ENCODE data around the gene PF4V1.

Gene PF4V1

DNA sequence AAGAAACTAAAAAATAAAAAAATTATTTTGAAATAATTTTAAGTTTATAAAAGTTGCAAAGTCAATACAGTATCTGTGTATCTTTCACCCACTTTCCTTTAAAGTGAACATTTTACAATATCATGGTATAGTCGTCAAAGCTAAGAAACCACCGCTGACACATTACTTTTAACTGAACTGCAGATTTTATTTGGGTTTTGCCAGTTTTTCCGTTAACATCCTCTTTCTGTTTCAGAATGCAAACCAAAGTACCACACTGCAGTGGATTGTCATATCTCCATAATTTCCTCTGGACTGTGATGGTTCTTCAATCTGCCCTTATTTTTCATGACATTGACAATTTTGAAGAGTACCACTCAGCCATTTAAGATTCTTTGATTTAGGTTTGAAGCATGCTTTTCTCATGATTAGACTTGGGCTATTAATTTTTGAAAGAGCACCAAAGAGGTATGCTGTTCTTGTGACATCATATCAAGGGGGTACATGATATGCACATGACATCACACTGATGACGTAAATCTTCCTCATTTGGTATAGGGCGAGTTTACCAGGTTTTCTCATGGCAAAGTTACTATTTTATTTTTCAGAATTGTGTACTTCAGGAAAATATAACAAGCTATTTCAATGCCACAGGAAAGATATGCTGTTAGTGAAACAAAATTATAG is 12.5 kb downstream of the PF4V1 start:
- H3K36me3 ChIP-seq (replicated peaks; ENCODE audit: low read depth, low read length), result no peaks in the 10 kb centered on the region
- H2AFZ ChIP-seq (ENCODE audit: low read depth, low read length), result no peak overlapping the region
- H3K4me1 ChIP-seq (ENCODE audit: low read length), result no peaks in the 10 kb centered on the region
- TF ChIP-seq EZH2phosphoT487 (IDR thresholded peaks at IDR 0.05; ENCODE audit: low read depth), result no peak
- TF ChIP-seq, protein P1, sequence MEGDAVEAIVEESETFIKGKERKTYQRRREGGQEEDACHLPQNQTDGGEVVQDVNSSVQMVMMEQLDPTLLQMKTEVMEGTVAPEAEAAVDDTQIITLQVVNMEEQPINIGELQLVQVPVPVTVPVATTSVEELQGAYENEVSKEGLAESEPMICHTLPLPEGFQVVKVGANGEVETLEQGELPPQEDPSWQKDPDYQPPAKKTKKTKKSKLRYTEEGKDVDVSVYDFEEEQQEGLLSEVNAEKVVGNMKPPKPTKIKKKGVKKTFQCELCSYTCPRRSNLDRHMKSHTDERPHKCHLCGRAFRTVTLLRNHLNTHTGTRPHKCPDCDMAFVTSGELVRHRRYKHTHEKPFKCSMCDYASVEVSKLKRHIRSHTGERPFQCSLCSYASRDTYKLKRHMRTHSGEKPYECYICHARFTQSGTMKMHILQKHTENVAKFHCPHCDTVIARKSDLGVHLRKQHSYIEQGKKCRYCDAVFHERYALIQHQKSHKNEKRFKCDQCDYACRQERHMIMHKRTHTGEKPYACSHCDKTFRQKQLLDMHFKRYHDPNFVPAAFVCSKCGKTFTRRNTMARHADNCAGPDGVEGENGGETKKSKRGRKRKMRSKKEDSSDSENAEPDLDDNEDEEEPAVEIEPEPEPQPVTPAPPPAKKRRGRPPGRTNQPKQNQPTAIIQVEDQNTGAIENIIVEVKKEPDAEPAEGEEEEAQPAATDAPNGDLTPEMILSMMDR (IDR thresholded peaks at IDR 0.05; ENCODE audit: low read depth, low read length), result no peak
- H3K9me3 ChIP-seq (ENCODE audit: insufficient read depth, low read length), result no peaks in the 10 kb centered on the region
- H3K9ac ChIP-seq (ENCODE audit: low read length), result no peak overlapping the region
- no peaks in the 10 kb centered on the region for H4K20me1 ChIP-seq (ENCODE audit: insufficient read depth, low read length)
- H3K4me2 ChIP-seq (ENCODE audit: low read length), result no peak overlapping the region
- peaks cover 5% of the 10 kb centered on the region; the same call in 1 of the 2 replicates for H3K27me3 ChIP-seq (ENCODE audit: low read depth, low read length)
- H3K4me3 ChIP-seq (ENCODE audit: low read length), result no peak overlapping the region
- H3K79me2 ChIP-seq (ENCODE audit: low read length), result no peaks in the 10 kb centered on the region
- H3K27ac ChIP-seq (ENCODE audit: low read length), result no peak overlapping the region

DNA sequence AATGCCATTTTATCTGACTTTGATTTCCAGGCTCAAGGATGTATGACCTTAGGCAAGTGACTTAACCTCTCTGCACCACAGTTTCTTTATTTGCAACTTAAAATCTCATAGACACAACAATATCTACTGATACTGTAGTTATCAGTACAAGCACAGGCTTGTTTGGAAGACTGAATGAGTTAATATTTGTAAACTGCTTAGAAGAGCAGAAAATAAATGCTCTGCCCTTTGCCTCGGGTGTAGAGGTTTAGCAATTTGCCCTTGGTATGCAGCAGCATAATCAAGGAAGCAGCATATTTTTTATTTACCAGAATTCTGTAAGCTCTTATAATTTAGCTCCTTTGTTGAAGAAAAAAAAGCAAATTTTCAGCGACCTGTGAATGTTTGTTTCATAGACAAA is 13.2 kb downstream of the PF4V1 start:
- H3K4me1 ChIP-seq (ENCODE audit: low read length), result no peaks in the 10 kb centered on the region
- peaks cover 5% of the 10 kb centered on the region; the same call in 1 of the 2 replicates for H3K27me3 ChIP-seq (ENCODE audit: low read depth, low read length)
- H3K79me2 ChIP-seq (ENCODE audit: low read length), result no peaks in the 10 kb centered on the region
- no peaks in the 10 kb centered on the region for H3K9me3 ChIP-seq (ENCODE audit: insufficient read depth, low read length)
- TF ChIP-seq EZH2phosphoT487 (IDR thresholded peaks at IDR 0.05; ENCODE audit: low read depth), result no peak
- TF ChIP-seq, protein P1 (IDR thresholded peaks at IDR 0.05; ENCODE audit: low read depth, low read length), result no peak
- H3K4me3 ChIP-seq (ENCODE audit: low read length), result no peak overlapping the region
- H3K36me3 ChIP-seq (replicated peaks; ENCODE audit: low read depth, low read length), result no peaks in the 10 kb centered on the region
- no peak overlapping the region for H3K4me2 ChIP-seq (ENCODE audit: low read length)
- no peak overlapping the region for H3K27ac ChIP-seq (ENCODE audit: low read length)
- H2AFZ ChIP-seq (ENCODE audit: low read depth, low read length), result no peak overlapping the region
- no peak overlapping the region for H3K9ac ChIP-seq (ENCODE audit: low read length)
- no peaks in the 10 kb centered on the region for H4K20me1 ChIP-seq (ENCODE audit: insufficient read depth, low read length)

DNA sequence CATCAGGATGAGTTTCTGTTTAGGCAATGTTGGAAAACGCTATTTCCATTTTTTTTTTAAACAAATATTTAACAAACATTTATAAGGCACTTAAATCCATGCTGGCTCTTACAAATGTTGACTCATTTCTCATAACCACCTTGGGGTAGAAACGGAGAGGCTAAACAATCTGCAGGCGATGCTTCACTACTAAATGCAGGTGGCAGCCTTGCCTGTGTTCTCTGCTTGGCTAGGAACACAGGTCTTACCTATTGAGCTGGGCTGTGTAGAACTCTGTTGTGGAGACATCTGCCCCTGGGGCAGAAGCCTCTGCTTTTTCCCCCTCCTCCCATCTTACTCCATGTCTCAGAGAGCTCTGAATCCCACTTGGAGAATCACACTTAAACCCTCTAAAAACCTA is 14.7 kb downstream of the PF4V1 start:
- Histone ChIP-seq H3K36me3 (replicated peaks; ENCODE audit: low read depth, low read length) (no peaks in the 10 kb centered on the region), H2AFZ (ENCODE audit: low read depth, low read length) (no peak overlapping the region), H3K27ac (ENCODE audit: low read length) (no peak overlapping the region), H3K27me3 (ENCODE audit: low read depth, low read length) (peaks cover 5% of the 10 kb centered on the region; the same call in 1 of the 2 replicates), H3K9me3 (ENCODE audit: insufficient read depth, low read length) (no peaks in the 10 kb centered on the region), H3K9ac (ENCODE audit: low read length) (no peak overlapping the region), H4K20me1 (ENCODE audit: insufficient read depth, low read length) (no peaks in the 10 kb centered on the region), H3K4me3 (ENCODE audit: low read length) (no peak overlapping the region), H3K4me2 (ENCODE audit: low read length) (no peak overlapping the region), H3K79me2 (ENCODE audit: low read length) (no peaks in the 10 kb centered on the region), H3K4me1 (ENCODE audit: low read length) (no peaks in the 10 kb centered on the region)
- TF ChIP-seq EZH2phosphoT487 (IDR thresholded peaks at IDR 0.05; ENCODE audit: low read depth), result no peak
- TF ChIP-seq, protein P1 (IDR thresholded peaks at IDR 0.05; ENCODE audit: low read depth, low read length), result no peak; the same call in 1 of the 2 replicates

DNA sequence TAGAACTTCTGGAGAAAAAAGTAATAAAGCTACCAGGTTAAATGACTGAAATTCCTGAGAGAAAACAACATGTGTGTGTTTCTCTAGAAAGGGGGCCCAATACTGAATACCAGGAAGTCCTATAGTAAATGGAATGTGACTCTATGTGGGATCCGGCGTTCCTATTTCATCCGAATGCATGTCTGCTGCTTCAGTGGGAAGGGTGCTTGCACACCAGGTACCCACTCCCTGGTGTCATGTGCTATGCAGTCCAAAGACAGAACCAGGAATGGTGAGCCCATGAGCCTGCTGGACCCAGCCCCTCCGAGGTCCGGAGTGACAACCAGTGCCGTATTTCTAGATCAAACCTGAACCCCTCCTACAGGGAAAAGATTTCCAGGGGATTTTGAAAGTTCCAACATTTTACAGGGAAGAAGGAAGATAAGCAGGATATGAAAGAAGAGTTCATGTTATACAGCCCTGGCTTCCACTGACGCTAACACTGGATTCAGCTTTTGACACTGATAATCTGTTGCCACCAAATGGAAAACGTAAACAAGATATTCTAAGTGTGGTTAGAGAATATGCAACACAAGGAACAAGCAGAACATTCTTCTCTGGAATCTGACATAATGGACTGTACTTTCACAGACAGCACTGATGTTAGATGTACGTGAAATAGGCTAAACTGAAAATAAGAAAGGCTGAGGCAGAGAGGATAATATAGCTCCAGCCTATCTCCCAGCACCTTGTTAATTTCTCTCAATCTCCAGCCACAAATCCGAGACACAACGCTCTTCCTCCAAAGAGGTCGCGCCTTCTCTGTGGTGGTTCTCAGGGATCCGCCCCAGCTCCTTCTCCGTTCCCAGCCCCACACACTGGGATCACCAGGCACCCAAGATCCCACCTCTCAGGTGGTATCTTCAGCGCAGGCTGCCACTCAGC is 15.4 kb downstream of the PF4V1 start:
- no peak overlapping the region for H2AFZ ChIP-seq (ENCODE audit: low read depth, low read length)
- H3K27me3 ChIP-seq (ENCODE audit: low read depth, low read length), result peaks cover 5% of the 10 kb centered on the region; the same call in 1 of the 2 replicates
- H3K79me2 ChIP-seq (ENCODE audit: low read length), result no peaks in the 10 kb centered on the region
- no peak overlapping the region for H3K4me3 ChIP-seq (ENCODE audit: low read length)
- H3K27ac ChIP-seq (ENCODE audit: low read length), result no peak overlapping the region
- H4K20me1 ChIP-seq (ENCODE audit: insufficient read depth, low read length), result no peaks in the 10 kb centered on the region
- H3K9ac ChIP-seq (ENCODE audit: low read length), result no peak overlapping the region
- no peaks in the 10 kb centered on the region for H3K36me3 ChIP-seq (replicated peaks; ENCODE audit: low read depth, low read length)
- no peaks in the 10 kb centered on the region for H3K4me1 ChIP-seq (ENCODE audit: low read length)
- no peak for TF ChIP-seq EZH2phosphoT487 (IDR thresholded peaks at IDR 0.05; ENCODE audit: low read depth)
- TF ChIP-seq, protein P1 (IDR thresholded peaks at IDR 0.05; ENCODE audit: low read depth, low read length), result no peak
- H3K9me3 ChIP-seq (ENCODE audit: insufficient read depth, low read length), result no peaks in the 10 kb centered on the region
- H3K4me2 ChIP-seq (ENCODE audit: low read length), result no peak overlapping the region
